ENCODE data around the gene CTNNA1.

DNA sequence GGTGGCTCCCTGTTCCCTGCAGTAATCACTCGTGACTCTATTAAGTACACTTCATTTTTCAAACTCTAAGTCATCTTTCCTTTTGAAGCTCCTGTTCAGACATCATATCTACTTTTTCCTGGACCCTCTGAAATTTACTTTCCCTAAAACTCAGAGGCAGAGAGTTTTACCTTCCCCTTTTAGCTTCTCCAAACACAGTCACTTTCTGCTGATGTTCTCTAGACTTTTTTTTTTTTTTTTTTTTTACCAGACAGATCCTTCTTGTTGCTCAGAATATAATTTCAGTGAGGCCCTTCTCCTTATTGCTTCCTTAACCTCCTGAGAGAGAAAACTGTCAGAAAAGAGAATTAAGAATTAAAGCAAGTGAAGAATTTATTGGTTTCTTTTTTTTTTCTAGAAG, 208.5 kb downstream of the CTNNA1 start:
- TF ChIP-seq CREB5 (CRISPR knock-in tag; IDR thresholded peaks at IDR 0.05; ENCODE audit: low read depth): no peak
- TF ChIP-seq ZNF8 (CRISPR knock-in tag; IDR thresholded peaks at IDR 0.05): no peak
- TF ChIP-seq ZNF70 (CRISPR knock-in tag; IDR thresholded peaks at IDR 0.05): no peak
- TF ChIP-seq PATZ1 (CRISPR knock-in tag; IDR thresholded peaks at IDR 0.05; ENCODE audit: borderline replicate concordance): no peak
- TF ChIP-seq OSR1 (CRISPR knock-in tag; IDR thresholded peaks at IDR 0.05): no peak
- no peak for TF ChIP-seq TCF4 (CRISPR knock-in tag; IDR thresholded peaks at IDR 0.05; ENCODE audit: borderline replicate concordance)
- TF ChIP-seq PPARA (CRISPR knock-in tag; IDR thresholded peaks at IDR 0.05; ENCODE audit: borderline replicate concordance): no peak
- TF ChIP-seq RARB (CRISPR knock-in tag; IDR thresholded peaks at IDR 0.05): no peak

Data from SK-N-SH treated with all-trans-retinoic acid at 6 μM for 48 hours (cell line).